ENCODE measurements around the gene TAS2R9.
"Not testable (repeated sequence)": the region's sequence is repeated elsewhere in the genome, so short reads cannot be mapped to it uniquely, and the experiment has no call there.

The TAS2R9 gene

GRCh38 chr12:10791769-10792168 is 18.2 kb downstream of the TAS2R9 start:
- DNase-seq (ENCODE audit: low spot score in 2 of 2): not testable (repeated sequence)

GRCh38 chr12:10783252-10783651 is 26.7 kb downstream of the TAS2R9 start:
- H3K9me3 Mint-ChIP-seq: no peaks in the 10 kb centered on the region
- ATAC-seq (no peak), DNase-seq (ENCODE audit: low spot score in 2 of 2) (no peak)
- no peaks in the 10 kb centered on the region for H3K4me1 Mint-ChIP-seq
- no peaks in the 10 kb centered on the region for H3K36me3 Mint-ChIP-seq
- H3K4me3 Mint-ChIP-seq: no peak overlapping the region
- no peak overlapping the region for H3K27ac Mint-ChIP-seq

More at GRCh38 chr12:10791769-10792168, 18.2 kb downstream of the TAS2R9 start:
- not testable (repeated sequence) for ATAC-seq, H3K27ac Mint-ChIP-seq, H3K9me3 Mint-ChIP-seq, H3K36me3 Mint-ChIP-seq, H3K4me3 Mint-ChIP-seq, H3K4me1 Mint-ChIP-seq

GRCh38 chr12:10779103-10779502 is 30.9 kb downstream of the TAS2R9 start:
- Mint-ChIP-seq H3K27ac (no peak overlapping the region), H3K9me3 (no peaks in the 10 kb centered on the region), H3K36me3 (no peaks in the 10 kb centered on the region), H3K4me1 (no peaks in the 10 kb centered on the region), H3K4me3 (no peak overlapping the region)
- DNase-seq (ENCODE audit: low spot score in 2 of 2) (no peak), ATAC-seq (no peak)

- Mint-ChIP-seq H3K36me3 (no peaks in the 10 kb centered on the region), H3K27ac (no peak overlapping the region), H3K4me3 (no peak overlapping the region), H3K4me1 (no peaks in the 10 kb centered on the region), H3K9me3 (no peaks in the 10 kb centered on the region)
- ATAC-seq: peak; percentile 61
- no peak for DNase-seq (ENCODE audit: low spot score in 2 of 2)
Measured at GRCh38 chr12:10771132-10771733, 38.7 kb downstream of the TAS2R9 start.

GRCh38 chr12:10759657-10760056 is 50.3 kb downstream of the TAS2R9 start:
- DNase-seq (ENCODE audit: low spot score in 2 of 2): no peak
- Mint-ChIP-seq H3K27ac (no peak overlapping the region), H3K9me3 (peaks cover 9% of the 10 kb centered on the region), H3K4me3 (no peak overlapping the region), H3K4me1 (no peaks in the 10 kb centered on the region), H3K36me3 (no peaks in the 10 kb centered on the region)
- ATAC-seq: no peak
